ENCODE data around the gene FGD2.

Gene FGD2

GRCh38 chr6:37005061-37005810, at the start of gene FGD2:
Gene FGD2, plus strand, starts transcription at chr6:37005655. Its CDS starts 163 bp downstream, at chr6:37005818.
- no peak for DNase-seq (ENCODE audit: low read depth)

GRCh38 chr6:36955671-36956445, 49.6 kb upstream of the FGD2 start:
- DNase-seq (ENCODE audit: low read depth), result no peak

GRCh38 chr6:36956446-36956820, 49.0 kb upstream of the FGD2 start:
- DNase-seq (ENCODE audit: low read depth), result no peak

DNA sequence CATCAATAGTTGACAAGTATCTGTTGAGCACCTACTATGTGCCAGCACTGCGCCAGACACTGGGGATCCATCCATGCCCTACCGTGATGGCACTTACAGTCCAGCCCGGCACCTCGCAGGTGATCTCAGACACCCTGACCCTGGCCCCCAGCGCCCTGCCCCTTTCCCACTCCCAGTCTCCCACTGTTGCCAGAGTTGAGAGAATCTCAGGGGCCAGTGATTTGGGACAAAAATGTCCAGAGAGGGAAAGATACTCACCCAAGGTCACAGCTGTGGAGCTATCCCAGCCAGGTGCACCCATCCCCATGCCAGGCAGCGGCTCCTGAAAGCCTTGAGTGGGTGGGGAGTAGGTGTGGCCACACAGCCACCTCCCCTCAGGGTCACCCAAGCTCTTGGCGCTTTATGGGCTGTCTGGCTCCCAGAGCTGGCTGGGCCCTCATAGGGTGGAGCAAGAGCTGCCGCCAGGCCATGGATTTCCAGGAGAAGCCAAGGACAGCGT, 47.6 kb upstream of the FGD2 start:
- DNase-seq (ENCODE audit: low read depth), result no peak

DNA sequence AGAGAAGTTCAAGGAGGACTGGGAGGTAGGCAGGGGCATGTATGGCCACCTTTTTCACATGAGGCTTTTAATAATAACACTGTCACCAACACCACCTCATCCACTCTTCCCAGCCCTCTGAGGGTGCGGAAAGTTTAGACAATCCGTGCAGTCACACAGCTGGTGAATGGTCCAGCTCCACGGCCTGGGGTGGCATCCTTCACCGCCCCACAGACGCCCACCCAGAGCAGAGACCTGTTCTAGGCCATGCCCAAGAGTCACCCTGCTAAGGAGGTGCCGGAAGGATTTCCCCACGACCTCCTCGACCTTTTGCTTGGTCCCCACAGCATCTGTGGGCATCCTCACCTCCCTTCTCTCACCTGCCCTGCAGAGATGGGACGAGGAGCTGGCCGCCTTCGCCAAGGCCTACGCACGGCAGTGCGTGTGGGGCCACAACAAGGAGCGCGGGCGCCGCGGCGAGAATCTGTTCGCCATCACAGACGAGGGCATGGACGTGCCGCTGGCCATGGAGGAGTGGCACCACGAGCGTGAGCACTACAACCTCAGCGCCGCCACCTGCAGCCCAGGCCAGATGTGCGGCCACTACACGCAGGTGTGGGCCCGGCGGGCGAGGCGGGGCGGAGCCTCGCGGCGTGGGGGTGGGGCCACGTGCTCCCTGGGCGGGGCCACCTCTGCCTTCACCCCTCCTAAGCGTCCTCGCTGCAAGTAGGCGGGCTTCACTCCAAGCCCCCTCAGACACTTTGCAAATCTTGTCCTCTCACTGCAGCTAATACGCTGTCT, 46.5 kb upstream of the FGD2 start:
- no peak for DNase-seq (ENCODE audit: low read depth)

- no peak for DNase-seq (ENCODE audit: low read depth)
These were observed 45.8 kb upstream of the FGD2 start for GRCh38 chr6:36959555-36960250.

GRCh38 chr6:36961441-36962435, 43.7 kb upstream of the FGD2 start:
- DNase-seq (ENCODE audit: low read depth), result no peak

GRCh38 chr6:36962874-36963273, 42.6 kb upstream of the FGD2 start:
- no peak for DNase-seq (ENCODE audit: low read depth)

DNA sequence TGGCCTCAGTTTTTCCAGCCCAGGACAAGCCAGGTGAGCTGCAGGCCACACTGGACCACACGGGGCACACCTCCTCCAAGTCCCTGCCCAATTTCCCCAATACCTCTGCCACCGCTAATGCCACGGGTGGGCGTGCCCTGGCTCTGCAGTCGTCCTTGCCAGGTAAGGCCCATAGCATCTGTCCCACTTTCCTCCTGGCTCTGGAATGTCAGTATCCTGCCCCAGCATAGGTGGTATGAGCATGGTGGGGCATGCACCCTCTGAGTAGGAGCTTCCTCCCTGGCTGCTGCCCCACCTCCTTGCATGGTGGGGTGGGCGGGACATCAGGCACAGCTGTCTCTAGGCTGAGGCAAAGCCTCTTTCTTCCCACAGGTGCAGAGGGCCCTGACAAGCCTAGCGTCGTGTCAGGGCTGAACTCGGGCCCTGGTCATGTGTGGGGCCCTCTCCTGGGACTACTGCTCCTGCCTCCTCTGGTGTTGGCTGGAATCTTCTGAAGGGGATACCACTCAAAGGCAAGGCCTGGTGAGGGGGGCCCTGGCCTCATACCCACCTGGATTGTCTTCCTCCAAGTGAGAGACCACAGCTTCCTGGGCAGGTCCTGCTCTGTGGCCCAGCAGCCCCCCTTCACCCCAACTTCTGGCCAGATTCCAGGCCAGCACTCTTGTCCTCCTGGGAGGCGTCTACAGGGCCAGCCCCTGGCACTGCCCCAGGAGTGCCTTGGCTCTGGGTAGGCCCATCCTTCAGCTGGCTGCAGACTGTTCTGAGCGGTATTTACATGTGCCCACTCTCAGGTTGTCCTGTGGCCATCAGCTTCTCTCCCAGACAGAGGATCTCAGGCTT, 41.8 kb upstream of the FGD2 start:
- DNase-seq (ENCODE audit: low read depth), result no peak

GRCh38 chr6:36964349-36964748, 41.1 kb upstream of the FGD2 start:
- no peak for DNase-seq (ENCODE audit: low read depth)

DNA sequence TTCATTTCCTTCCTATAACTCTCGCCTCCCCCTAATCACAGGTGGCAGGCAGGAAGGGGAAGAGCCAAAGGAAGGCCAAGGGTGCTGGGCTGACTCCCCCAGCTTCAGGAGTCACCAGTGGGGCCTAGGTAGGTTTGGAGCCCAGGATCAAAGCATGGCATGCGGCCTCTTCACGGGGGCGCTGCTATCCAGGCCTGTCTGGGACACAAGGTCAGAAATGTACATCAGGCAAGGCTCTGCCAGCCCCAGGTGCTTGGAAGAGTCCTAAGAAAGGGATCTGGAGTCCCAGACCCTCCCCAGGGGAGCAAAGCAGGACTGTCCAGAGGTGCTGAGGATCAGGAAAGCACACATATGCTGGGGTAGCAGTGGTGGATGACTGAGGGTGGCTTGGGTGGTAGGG, 40.5 kb upstream of the FGD2 start:
- DNase-seq (ENCODE audit: low read depth), result no peak

- DNase-seq (ENCODE audit: low read depth), result no peak
These were observed 38.2 kb upstream of the FGD2 start for GRCh38 chr6:36967301-36967700.

DNA sequence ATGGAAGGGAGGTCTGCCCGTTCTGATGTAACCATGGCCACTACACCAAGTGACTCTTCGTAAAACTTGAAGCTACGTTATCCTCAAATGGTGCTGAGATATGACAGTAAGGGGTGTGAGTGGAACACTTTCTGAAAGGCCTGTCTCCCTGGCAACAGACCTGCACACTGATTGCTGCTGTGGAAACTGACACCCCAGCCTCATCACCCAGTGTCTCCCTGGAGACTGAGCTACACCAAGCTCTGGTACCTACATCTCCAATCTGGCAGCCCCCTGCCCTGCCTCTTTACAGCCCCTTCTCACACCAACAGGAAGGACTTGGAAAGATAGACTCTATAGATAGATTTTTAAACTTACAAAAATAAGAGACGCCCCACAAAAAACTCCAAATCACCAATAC, 37.7 kb upstream of the FGD2 start:
- DNase-seq (ENCODE audit: low read depth), result no peak

DNA sequence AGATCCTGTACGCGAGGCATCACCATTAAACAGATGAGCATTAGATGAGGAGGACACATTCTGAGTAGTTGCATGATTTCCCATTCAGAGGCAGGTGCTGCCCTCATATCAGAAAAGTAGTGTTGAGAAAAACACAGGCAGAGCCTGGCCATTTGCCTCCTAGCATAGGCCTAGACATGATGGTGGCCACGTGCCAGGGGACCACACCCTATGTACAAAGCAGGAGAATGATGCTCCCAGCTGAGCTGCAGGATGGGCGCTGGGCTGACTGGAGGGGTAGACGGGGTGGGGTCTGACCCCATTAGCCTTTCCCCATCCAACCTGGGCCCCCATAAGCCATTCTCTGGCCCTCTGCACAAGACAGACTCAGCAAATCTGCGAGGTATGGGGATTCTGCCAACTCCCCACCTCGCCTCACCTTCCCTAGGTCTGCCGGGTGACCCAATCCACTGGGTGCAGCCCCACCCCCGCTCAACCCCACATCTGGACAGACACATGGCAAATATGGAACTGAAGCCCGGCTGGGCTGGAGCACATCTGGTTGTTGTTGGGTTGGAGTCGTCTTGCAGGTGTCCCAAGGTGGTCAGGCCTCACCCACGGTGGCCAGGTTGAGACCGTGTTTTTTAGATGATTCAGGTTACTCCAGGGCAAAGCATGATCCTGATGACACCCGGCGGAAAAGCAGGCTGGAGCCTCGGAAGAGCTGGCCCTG, 37.0 kb upstream of the FGD2 start:
- DNase-seq (ENCODE audit: low read depth), result no peak

DNA sequence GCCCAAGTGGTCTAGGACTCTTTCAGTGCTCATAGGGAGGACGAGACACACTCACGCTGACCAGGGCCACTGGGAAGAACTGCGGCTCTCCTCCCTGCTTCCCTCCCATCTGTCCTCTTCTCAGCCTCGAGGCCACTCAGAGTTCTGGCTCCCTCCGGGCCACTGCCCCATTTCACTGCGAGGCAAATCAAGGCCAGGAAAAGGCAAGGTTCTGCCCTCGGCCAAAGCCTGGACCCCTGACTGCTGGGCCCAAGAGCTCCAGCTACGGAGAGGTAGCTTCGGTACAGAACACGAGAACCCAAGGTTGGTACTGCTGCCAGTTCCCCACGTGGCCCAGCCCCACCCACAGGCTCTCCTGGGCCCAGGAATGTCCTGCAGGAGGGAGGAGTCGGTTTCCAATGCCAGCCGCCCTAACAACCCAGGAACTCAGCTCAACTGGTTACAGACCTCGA, 36.2 kb upstream of the FGD2 start:
- DNase-seq (ENCODE audit: low read depth), result no peak

GRCh38 chr6:36969988-36970891, 35.2 kb upstream of the FGD2 start:
- DNase-seq (ENCODE audit: low read depth), result no peak

GRCh38 chr6:36970892-36971842, 34.3 kb upstream of the FGD2 start:
- no peak for DNase-seq (ENCODE audit: low read depth)

Measured in GM04504 (cell line).